LNCaP clone FGC (cell line): ENCODE measurements around the gene RYK.

Experiments
- DNase-seq: peaks from one replicate; pipeline ENCODE4 v3.0.0-alpha.2; 2011; ENCODE audit warnings: low read depth
- H3K4me3 ChIP-seq: 2 replicates; pipeline ENCODE4 v1.5.1; 2011; ENCODE audit warnings: mild to moderate bottlenecking, low read depth, low read length, control low read depth
- TF ChIP-seq, protein P1 (sequence below): IDR thresholded peaks from 2 replicates; pipeline ENCODE4 v1.5.1; 2012; ENCODE audit warnings: mild to moderate bottlenecking; ENCODE audit not compliant: control insufficient read depth, insufficient read depth; ENCODE audit errors: extremely low read depth

RYK gene

DNA sequence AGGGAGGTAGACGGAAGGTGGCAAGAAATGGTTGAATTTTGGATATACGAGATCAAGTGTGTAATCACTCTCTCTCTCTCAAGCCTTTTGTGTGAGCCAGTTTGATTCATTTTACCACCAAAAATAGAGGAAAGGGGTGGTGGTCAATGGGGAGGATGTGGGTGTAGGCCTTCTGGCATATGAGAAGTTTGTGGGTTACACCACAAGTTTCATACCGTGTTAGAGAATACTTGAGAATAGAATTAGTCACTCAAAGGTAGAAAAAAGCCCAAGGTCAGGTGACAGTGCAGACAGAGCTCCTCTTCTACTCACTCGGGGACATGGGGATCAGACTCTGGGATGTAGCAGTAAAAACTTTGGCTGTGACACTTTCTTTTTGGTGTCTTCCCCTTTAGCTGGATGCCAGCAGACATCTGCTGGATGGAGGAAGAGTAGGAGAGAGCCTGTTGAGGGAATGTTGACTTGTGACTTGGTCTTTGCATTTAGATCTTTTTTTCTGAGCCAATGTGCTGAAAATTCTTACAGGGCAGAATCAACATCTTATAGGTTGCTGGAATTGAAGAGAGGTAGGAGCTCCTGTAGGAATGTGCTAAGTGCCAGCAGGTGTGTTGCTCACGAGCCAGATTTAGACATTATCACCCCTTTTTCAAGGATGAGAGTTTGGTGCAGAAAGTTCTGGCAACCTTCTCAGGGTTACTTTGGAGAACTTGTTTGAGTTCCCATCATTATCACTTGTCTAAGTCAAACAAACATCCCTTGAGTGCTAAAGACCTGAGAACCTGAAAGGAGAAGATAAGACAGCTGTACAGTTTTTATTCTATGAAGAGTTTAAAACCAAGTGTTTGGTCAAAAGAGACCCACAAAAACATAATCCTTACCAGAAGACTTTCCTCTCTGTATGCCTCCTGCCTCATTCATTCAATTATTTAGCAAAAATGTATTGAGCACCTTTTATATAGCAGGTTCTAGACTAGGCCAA lies 43.9 kb upstream of the RYK start:
- DNase-seq = no peak
- TF ChIP-seq, protein P1, sequence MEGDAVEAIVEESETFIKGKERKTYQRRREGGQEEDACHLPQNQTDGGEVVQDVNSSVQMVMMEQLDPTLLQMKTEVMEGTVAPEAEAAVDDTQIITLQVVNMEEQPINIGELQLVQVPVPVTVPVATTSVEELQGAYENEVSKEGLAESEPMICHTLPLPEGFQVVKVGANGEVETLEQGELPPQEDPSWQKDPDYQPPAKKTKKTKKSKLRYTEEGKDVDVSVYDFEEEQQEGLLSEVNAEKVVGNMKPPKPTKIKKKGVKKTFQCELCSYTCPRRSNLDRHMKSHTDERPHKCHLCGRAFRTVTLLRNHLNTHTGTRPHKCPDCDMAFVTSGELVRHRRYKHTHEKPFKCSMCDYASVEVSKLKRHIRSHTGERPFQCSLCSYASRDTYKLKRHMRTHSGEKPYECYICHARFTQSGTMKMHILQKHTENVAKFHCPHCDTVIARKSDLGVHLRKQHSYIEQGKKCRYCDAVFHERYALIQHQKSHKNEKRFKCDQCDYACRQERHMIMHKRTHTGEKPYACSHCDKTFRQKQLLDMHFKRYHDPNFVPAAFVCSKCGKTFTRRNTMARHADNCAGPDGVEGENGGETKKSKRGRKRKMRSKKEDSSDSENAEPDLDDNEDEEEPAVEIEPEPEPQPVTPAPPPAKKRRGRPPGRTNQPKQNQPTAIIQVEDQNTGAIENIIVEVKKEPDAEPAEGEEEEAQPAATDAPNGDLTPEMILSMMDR = no peak
- no peak overlapping the region for H3K4me3 ChIP-seq

DNA sequence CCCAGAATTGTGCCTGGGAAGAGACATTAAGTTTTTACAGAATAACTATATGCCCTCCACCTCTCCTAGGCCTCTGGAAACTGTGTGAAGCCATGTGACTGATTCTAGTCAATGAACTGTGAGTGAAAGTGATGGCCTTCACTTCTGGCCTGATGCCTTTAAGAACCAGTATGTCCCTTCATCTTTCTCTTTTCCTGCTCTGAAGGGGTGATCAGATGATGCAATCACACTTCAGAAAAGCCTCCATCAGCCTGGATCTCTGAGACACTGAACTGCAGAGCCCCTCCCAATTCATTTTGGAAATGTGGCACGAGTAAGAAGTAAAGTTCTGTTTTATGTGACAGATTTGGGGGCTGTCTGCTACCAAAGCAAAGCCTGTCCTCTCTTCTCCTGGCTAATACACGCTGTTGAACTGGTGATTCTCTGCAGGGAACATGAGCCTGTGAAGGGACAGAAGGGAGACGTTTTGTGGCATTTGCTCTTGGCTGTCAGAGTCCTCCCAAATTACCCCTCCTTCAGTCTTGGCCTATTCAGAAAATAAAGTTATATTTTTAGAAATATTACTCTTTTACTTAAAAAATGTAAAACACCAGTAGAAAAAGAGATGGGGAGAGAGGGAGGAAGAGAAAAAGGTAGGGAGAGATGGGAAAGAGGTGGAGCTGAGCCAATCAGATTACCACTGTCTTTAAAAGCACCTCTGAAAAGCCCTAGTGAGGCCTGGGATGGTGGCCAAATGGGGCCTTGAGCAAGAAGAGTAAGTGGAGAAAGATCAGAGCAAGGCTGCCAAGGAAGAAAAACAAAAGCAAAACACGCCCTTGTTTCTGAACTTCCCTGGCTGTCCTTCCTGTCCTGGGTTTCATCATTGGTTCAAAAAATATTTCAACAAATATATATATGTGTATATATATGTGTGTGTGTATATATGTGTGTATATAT lies 40.9 kb upstream of the RYK start:
- TF ChIP-seq, protein P1 = no peak
- H3K4me3 ChIP-seq = no peak overlapping the region
- peak; percentile 86 for DNase-seq

DNA sequence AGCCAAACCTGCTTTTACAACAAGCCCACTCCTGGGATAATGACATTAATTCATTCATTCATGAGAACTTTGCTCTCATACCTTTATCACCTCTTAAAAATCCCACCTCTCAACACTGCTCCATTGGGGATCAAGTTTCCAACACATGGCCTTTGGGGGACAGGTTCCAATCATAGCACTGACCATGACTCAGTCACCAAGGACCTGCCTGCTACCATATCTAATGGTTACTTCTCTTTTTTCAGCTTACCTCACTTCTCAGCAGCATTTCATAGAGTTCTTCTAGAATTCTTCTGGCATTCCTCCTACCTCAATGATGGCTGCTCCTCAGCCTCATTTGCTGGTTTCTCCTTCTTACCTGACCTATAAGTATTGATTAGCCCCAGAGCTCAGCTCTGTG lies 36.9 kb upstream of the RYK start:
- TF ChIP-seq, protein P1 = no peak
- H3K4me3 ChIP-seq = no peak overlapping the region
- DNase-seq = no peak

DNA sequence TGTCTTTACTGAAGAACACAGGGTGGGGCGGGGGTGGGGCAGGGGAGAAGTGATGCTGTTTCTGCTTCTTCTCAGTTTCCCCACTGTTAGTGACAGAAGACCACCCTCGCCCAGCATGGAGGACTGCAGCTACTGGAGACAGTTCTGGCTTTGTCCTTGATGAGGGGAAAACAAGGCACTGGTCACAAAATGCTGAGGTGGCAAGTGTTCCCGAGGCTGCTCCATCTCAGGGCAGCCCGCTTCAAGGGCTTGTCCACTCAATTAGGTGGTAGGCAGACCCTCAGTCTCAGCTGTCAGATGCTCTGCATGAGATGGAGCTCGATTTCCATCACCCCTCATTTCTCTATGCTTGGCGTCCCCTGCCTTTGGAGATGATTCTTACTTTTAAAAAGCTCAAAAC lies 33.8 kb upstream of the RYK start:
- no peak overlapping the region for H3K4me3 ChIP-seq
- TF ChIP-seq, protein P1 = no peak
- no peak for DNase-seq

DNA sequence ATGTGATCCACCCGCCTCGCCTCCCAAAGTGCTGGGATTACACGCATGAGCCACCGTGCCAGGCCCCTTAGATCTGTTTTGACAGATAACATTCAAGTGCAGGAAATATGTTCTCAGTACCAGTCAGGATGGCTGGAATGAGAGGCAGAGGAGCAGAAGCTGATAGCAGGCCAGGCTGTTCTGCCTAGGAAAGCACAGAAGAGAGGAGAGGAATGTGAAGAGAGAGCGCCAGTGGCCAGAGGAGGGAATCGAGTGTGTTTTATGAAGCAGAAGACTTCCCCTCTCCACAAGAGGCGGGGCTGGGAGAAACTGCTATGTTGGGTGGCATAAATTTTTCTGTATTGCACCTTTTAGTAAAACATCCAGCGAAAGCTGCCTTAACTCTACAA lies 32.0 kb upstream of the RYK start:
- DNase-seq = no peak
- no peak overlapping the region for H3K4me3 ChIP-seq
- TF ChIP-seq, protein P1 = no peak

DNA sequence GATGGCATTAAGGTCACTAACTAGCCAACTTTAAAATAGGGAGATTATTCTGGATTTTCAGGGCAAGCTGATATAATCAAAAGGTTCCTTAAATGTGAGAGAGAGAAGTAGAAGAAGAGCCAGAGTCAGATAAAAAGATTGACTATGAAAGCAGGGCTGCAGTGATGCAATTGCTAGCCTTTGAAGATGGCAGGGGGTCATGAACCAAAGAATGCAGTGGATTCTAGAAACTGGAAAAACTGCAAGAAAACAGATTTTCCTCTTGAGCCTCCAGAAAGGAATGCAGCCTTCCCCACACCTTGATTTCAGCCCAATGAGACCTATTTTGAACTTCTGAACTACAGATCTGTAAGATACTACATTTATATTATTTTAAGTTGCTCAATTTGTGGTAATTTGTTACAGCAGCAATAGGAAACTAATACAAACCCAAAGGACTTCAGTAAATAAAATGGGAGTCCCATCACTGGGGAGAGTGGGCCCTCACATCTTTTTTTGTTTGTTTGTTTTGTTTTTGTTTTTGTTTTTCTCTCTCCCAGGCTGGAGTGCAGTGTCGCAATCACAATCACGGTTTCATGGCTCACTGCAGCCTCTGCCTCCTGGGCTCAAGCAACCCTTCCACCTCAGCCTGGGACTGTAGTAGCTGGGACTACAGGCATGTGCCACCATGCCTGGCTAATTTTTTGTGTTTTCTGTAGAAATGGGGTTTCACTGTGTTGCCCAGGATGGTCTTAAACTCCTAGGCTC lies 31.4 kb upstream of the RYK start:
- H3K4me3 ChIP-seq = no peak overlapping the region
- no peak for DNase-seq
- TF ChIP-seq, protein P1 = no peak
